GM18870 (cell line): ENCODE results near the gene MBLAC1.

ENCODE experiments used
- ATAC-seq: cut with Tn5 transposase; IDR thresholded peaks from one replicate; pipeline ENCODE4 v1.9.1; 2021; ENCODE audit warnings: moderate library complexity; ENCODE audit not compliant: unreplicated experiment

The MBLAC1 gene

GRCh38 chr7:100169147-100169850, 42.5 kb downstream of the MBLAC1 start:
- no peak for ATAC-seq

- no peak for ATAC-seq
Measured at GRCh38 chr7:100170101-100170897, 43.5 kb downstream of the MBLAC1 start.

- ATAC-seq = no peak
Measured at GRCh38 chr7:100171087-100171681, 44.4 kb downstream of the MBLAC1 start.

GRCh38 chr7:100171840-100172239, 45.1 kb downstream of the MBLAC1 start:
- no peak for ATAC-seq

- ATAC-seq = no peak
Measured at GRCh38 chr7:100173806-100174495, 47.2 kb downstream of the MBLAC1 start.

GRCh38 chr7:100174582-100174981, 47.8 kb downstream of the MBLAC1 start:
- no peak for ATAC-seq

GRCh38 chr7:100175296-100175935, 48.6 kb downstream of the MBLAC1 start:
- no peak for ATAC-seq

- ATAC-seq = no peak
Measured at GRCh38 chr7:100176096-100177044, 49.6 kb downstream of the MBLAC1 start.

- ATAC-seq = peak; percentile 81
Measured at GRCh38 chr7:100177045-100178001, 50.6 kb downstream of the MBLAC1 start, which contains the start of the genes GPC2 and STAG3. GPC2 (minus strand) TSS chr7:100177381; CDS start chr7:100177199, 182 bp downstream. STAG3 (plus strand) TSS chr7:100177918; CDS start chr7:100180557, 2,639 bp downstream.
